Endothelial cell of umbilical vein (primary cell): Measurements from ENCODE around the gene ZBTB20. TPM values are rescaled to one million over a fixed set of nuclear protein-coding genes. Genes with fewer than 3 reads are reported as not detected.

Experiments used
- BruUV-seq: library from RNA; stranded (reverse); fragments of 400-500 nt; replicated peaks from 2 replicates; lab custom pipeline; 2021; lab: Mats Ljungman, UMichigan
- CTCF ChIA-PET: fragments of 300-600, 350-600 bp; sonication (Branson Sonifier 250); formaldehyde crosslinking; loops from one replicate; lab custom pipeline; 2021; ENCODE audit warnings: antibody characterized with exemption, inconsistent platforms; lab: Charles Lee
- POLR2A ChIA-PET: fragments of 300-600, 350-600 bp; sonication (Branson Sonifier 250); formaldehyde crosslinking; loops from one replicate; lab custom pipeline; 2021; ENCODE audit warnings: antibody characterized with exemption, inconsistent platforms; lab: Charles Lee
- DNase-seq: peaks from one replicate; pipeline ENCODE4 v3.0.0-alpha.2; 2011; ENCODE audit warnings: low read depth, low spot score
- FAIRE-seq: peaks from 2 replicates; lab custom pipeline; 2011; peaks lifted over from hg19 to GRCh38; lab: Jason Lieb, UNC
- H2AFZ ChIP-seq: 2 replicates; pipeline ENCODE4 v1.6.0; 2012; ENCODE audit warnings: low read depth, low read length, control low read depth, inconsistent platforms
- H3K27ac ChIP-seq: 2 replicates; pipeline ENCODE4 v1.5.1; 2011; ENCODE audit warnings: low read depth, mild to moderate bottlenecking, control low read depth, low read length, moderate library complexity; ENCODE audit not compliant: insufficient read depth
- H3K27me3 ChIP-seq, 2 experiments: 2 replicates each; pipeline versions ENCODE4 v1.6.0 to v1.6.1; 2011; ENCODE audit warnings: low read length in 2 of 2, mixed read lengths in 1 of 2; ENCODE audit not compliant: control insufficient read depth in 2 of 2, insufficient read depth in 2 of 2
- H3K36me3 ChIP-seq, 2 experiments: 2 replicates in 1 of 2; 3 replicates in 1 of 2; pipeline ENCODE4 v1.5.1; 2011; ENCODE audit warnings: low read length in 2 of 2, mild to moderate bottlenecking in 1 of 2, moderate library complexity in 1 of 2; ENCODE audit not compliant: control insufficient read depth in 2 of 2, insufficient read depth in 2 of 2; ENCODE audit errors: extremely low read depth in 1 of 2
- H3K4me1 ChIP-seq: 3 replicates; pipeline ENCODE4 v1.5.1; 2011; ENCODE audit warnings: mild to moderate bottlenecking, low read length; ENCODE audit not compliant: control insufficient read depth, insufficient read depth; ENCODE audit errors: extremely low read depth
- H3K4me2 ChIP-seq: 2 replicates; pipeline ENCODE4 v1.6.1; 2011; ENCODE audit warnings: low read length, control low read depth, mixed read lengths; ENCODE audit not compliant: insufficient read depth
- H3K4me3 ChIP-seq, 3 experiments: fragments of 200-600 bp in 1 of 3; sonication (generic), shearing (Covaris generic) in 1 of 3; replicated peaks in 1 of 3; 2 replicates each; pipeline ENCODE4 v1.5.1; 2011 to 2016; ENCODE audit warnings: control low read depth in 3 of 3, low read length in 3 of 3, mild to moderate bottlenecking in 2 of 3, inconsistent platforms in 1 of 3, low read depth in 1 of 3, moderate library complexity in 1 of 3; ENCODE audit not compliant: insufficient read depth in 1 of 3
- H3K79me2 ChIP-seq: 2 replicates; pipeline ENCODE4 v1.6.0; 2012; ENCODE audit warnings: low read length, inconsistent platforms; ENCODE audit not compliant: control insufficient read depth, insufficient read depth
- H3K9ac ChIP-seq: replicated peaks from 2 replicates; pipeline ENCODE3; 2011; ENCODE audit warnings: low read length, control low read depth; ENCODE audit not compliant: insufficient read depth; ENCODE audit errors: extremely low read depth
- H3K9me1 ChIP-seq: replicated peaks from 3 replicates; pipeline ENCODE4 v1.6.0; 2011; ENCODE audit warnings: mild to moderate bottlenecking, low read length; ENCODE audit not compliant: control insufficient read depth, insufficient read depth; ENCODE audit errors: extremely low read depth
- H3K9me3 ChIP-seq: replicated peaks from 2 replicates; pipeline ENCODE4 v1.5.1; 2012; ENCODE audit warnings: low read length, inconsistent platforms; ENCODE audit not compliant: control insufficient read depth, insufficient read depth
- H4K20me1 ChIP-seq: replicated peaks from 2 replicates; pipeline ENCODE3; 2011; ENCODE audit warnings: mild to moderate bottlenecking, low read length; ENCODE audit not compliant: control insufficient read depth, insufficient read depth; ENCODE audit errors: extremely low read depth
- CTCF ChIP-seq, 2 donors: IDR thresholded peaks; 1 replicate in 1 of 2; 2 replicates in 1 of 2; pipeline ENCODE4 v1.5.1; 2011; ENCODE audit warnings: low read length in 2 of 2, mild to moderate bottlenecking in 2 of 2, moderate library complexity in 2 of 2, control low read depth in 1 of 2, inconsistent platforms in 1 of 2, low read depth in 1 of 2; ENCODE audit not compliant: insufficient read depth in 1 of 2; ENCODE audit errors: extremely low read depth in 1 of 2
- EZH2 ChIP-seq: IDR thresholded peaks from 2 replicates; pipeline ENCODE4 v1.6.1; 2012; ENCODE audit warnings: borderline replicate concordance, low read depth, mild to moderate bottlenecking, moderate library complexity, low read length, inconsistent platforms; ENCODE audit not compliant: severe bottlenecking
- FOS ChIP-seq: IDR thresholded peaks from 2 replicates; pipeline ENCODE4 v1.6.1; 2011; ENCODE audit warnings: mild to moderate bottlenecking, low read length, moderate library complexity, borderline replicate concordance; ENCODE audit not compliant: insufficient read depth
- JUN ChIP-seq: IDR thresholded peaks from 2 replicates; pipeline ENCODE4 v1.6.1; 2011; ENCODE audit warnings: borderline replicate concordance, low read depth; ENCODE audit not compliant: insufficient read length, insufficient read depth
- MAX ChIP-seq: IDR thresholded peaks from 2 replicates; pipeline ENCODE4 v1.6.1; 2011; ENCODE audit not compliant: insufficient read depth, insufficient read length
- POLR2A ChIP-seq: IDR thresholded peaks from 2 replicates; pipeline ENCODE4 v1.6.1; 2012; ENCODE audit warnings: low read depth, mild to moderate bottlenecking, control low read depth, low read length
- POLR2AphosphoS5 ChIP-seq: IDR thresholded peaks from 2 replicates; pipeline ENCODE4 v1.6.1; 2012; ENCODE audit warnings: low read depth, mild to moderate bottlenecking, control low read depth, low read length, moderate library complexity; ENCODE audit not compliant: insufficient read depth
- dilution Hi-C: fragments of 300-500 bp; cut with MboI; formaldehyde crosslinking; loops from one replicate; pipeline ENCODE4 v1.15.0; 2019; ENCODE audit warnings: low sequenced_read_pairs; ENCODE audit not compliant: extremely low pct_ligation_motif_present
- intact Hi-C: fragments of 100-400 bp; cut with micrococcal nuclease; formaldehyde crosslinking; loops from one replicate; pipeline ENCODE4 v1.10.0; 2022
- polyA plus RNA-seq, 4 experiments: library from polyadenylated mRNA; depleted of rRNA in 3 of 4; stranded (reverse) in 3 of 4; unstranded in 1 of 4; fragments of >200 nt; gene quantifications; 2 replicates each; pipeline versions ENCODE4 v1.2.1 to v1.2.3, GENCODE V29; 2011 to 2012; ENCODE audit warnings: missing spikeins in 1 of 4
- total RNA-seq: library from RNA; stranded (reverse); gene quantifications from 2 replicates; pipeline ENCODE4 v1.2.3, GENCODE V29; 2021

Gene ZBTB20
- total and polyA plus RNA-seq, 2 donors (not counting 3 experiments of a cell fraction or from before 2014, with no cell fraction given), result 2.1 to 20.5 TPM

- POLR2A ChIA-PET, result no interaction called here
- intact Hi-C loops (no loop called here), dilution Hi-C loops (no loop called here)
- CTCF ChIA-PET, result interaction anchor here (1.7 to 2.1 kb wide), 2 partner anchors 10 kb away, joined by 4 to 5 read pairs; no protein-coding TSS in a partner anchor
- BruUV-seq, result no TSS peak
- H3K27ac ChIP-seq, result no peak overlapping the region
- H2AFZ ChIP-seq, result no peak overlapping the region
- H3K9ac ChIP-seq, result no peak overlapping the region
- DNase-seq (no peak), FAIRE-seq (no peak)
- H3K27me3 ChIP-seq, result no peaks in the 10 kb centered on the region
- H3K36me3 ChIP-seq, result no peaks in the 10 kb centered on the region
- no peaks in the 10 kb centered on the region for H3K9me1 ChIP-seq
- no peak overlapping the region for H3K4me2 ChIP-seq
- no peaks in the 10 kb centered on the region for H3K79me2 ChIP-seq
- no peaks in the 10 kb centered on the region for H4K20me1 ChIP-seq
- H3K9me3 ChIP-seq, result no peaks in the 10 kb centered on the region
- TF ChIP-seq MAX (no peak), FOS (no peak), POLR2A (no peak), CTCF (IDR thresholded peaks at IDR 0.05; ENCODE audit: extremely low read depth in 1 of 2, insufficient read depth in 1 of 2, low read depth in 1 of 2, low read length in 2 of 2) (no peak), POLR2AphosphoS5 (no peak), JUN (no peak), EZH2 (no peak)
- H3K4me1 ChIP-seq, result no peaks in the 10 kb centered on the region
- no peak overlapping the region for H3K4me3 ChIP-seq
These were observed 279.1 kb downstream of the ZBTB20 start for GRCh38 chr3:114867835-114868503.
